HepG2 (cell line): ENCODE measurements around the gene HEPHL1. TPM values are rescaled to one million over a fixed set of nuclear protein-coding genes. Genes with fewer than 3 reads are reported as not detected.

ENCODE experiments used
- ATF4 ChIP-seq, 2 experiments: fragments of 450-650 bp in 1 of 2; sonication (generic) in 1 of 2; formaldehyde crosslinking; IDR thresholded peaks; 2 replicates each; pipeline versions ENCODE4 v1.5.0 to v1.8.0; 2020 to 2022; ENCODE audit warnings: mild to moderate bottlenecking in 1 of 2, missing genetic modification reagents in 1 of 2
- CREBL2 ChIP-seq: sonication (generic); formaldehyde crosslinking; IDR thresholded peaks from 2 replicates; pipeline ENCODE4 v1.8.1; 2023; ENCODE audit warnings: missing genetic modification reagents, mild to moderate bottlenecking, borderline replicate concordance
- FOXP1 ChIP-seq, 2 experiments: fragments of 450-650 bp in 1 of 2; IDR thresholded peaks; 2 replicates each; pipeline ENCODE4 v1.6.1; 2017 to 2018; ENCODE audit warnings: antibody characterized with exemption in 1 of 2
- IKZF1 ChIP-seq: fragments of 450-650 bp; IDR thresholded peaks from 2 replicates; pipeline ENCODE4 v1.7.1; 2016
- KAT7 ChIP-seq: IDR thresholded peaks from 2 replicates; pipeline ENCODE4 v1.6.1; 2018; ENCODE audit warnings: borderline replicate concordance, missing compliant biosample characterization
- KDM2A ChIP-seq: sonication (generic); formaldehyde crosslinking; IDR thresholded peaks from 2 replicates; pipeline ENCODE4 v1.4.0; 2020; ENCODE audit warnings: low read depth, missing genetic modification reagents, borderline replicate concordance
- KMT2B ChIP-seq: IDR thresholded peaks from 2 replicates; pipeline ENCODE4 v1.6.1; 2016; ENCODE audit warnings: missing genetic modification reagents, missing compliant biosample characterization
- PCBP2 ChIP-seq: fragments of 200-400 bp; formaldehyde crosslinking; optimal IDR thresholded peaks from 2 replicates; pipeline ENCODE3; 2018; ENCODE audit warnings: low read length, low read depth; ENCODE audit not compliant: poor library complexity, severe bottlenecking
- TGIF2 ChIP-seq: IDR thresholded peaks from 2 replicates; pipeline ENCODE4 v1.6.1; 2016; ENCODE audit warnings: control low read depth, missing compliant biosample characterization
- ZBTB40 ChIP-seq, 2 experiments: fragments of 450-650 bp in 1 of 2; sonication (generic) in 1 of 2; formaldehyde crosslinking in 1 of 2; IDR thresholded peaks; 2 replicates each; pipeline versions ENCODE4 v1.6.1 to v1.8.0; 2016 to 2022; ENCODE audit warnings: antibody characterized with exemption in 1 of 2, mild to moderate bottlenecking in 1 of 2, missing genetic modification reagents in 1 of 2
- ZNF432 ChIP-seq: sonication (generic); formaldehyde crosslinking; IDR thresholded peaks from 2 replicates; pipeline ENCODE4 v1.5.0; 2020; ENCODE audit warnings: missing genetic modification reagents, mild to moderate bottlenecking, borderline replicate concordance
- ZNF441 ChIP-seq: sonication (generic); formaldehyde crosslinking; IDR thresholded peaks from 2 replicates; pipeline ENCODE4 v1.7.0; 2021; ENCODE audit warnings: missing genetic modification reagents, borderline replicate concordance
- ZNF557 ChIP-seq: sonication (generic); formaldehyde crosslinking; IDR thresholded peaks from 2 replicates; pipeline ENCODE4 v1.4.0; 2020; ENCODE audit warnings: missing genetic modification reagents
- ZNF710 ChIP-seq: sonication (generic); formaldehyde crosslinking; IDR thresholded peaks from 2 replicates; pipeline ENCODE4 v1.5.0; 2020; ENCODE audit warnings: mild to moderate bottlenecking, missing genetic modification reagents, borderline replicate concordance
- ZNF782 ChIP-seq: sonication (generic); formaldehyde crosslinking; IDR thresholded peaks from 2 replicates; pipeline ENCODE4 v1.4.0; 2020; ENCODE audit warnings: missing genetic modification reagents, mild to moderate bottlenecking, borderline replicate concordance
- ZNF788 ChIP-seq: sonication (generic); formaldehyde crosslinking; IDR thresholded peaks from 2 replicates; pipeline ENCODE4 v1.5.0; 2020; ENCODE audit warnings: mild to moderate bottlenecking, missing genetic modification reagents, borderline replicate concordance
- polyA plus RNA-seq, 8 experiments: library from polyadenylated mRNA; depleted of rRNA in 3 of 8; stranded (reverse) in 7 of 8; unstranded in 1 of 8; fragments of >200 nt; fragmentation: Illumina TruSeq in 4 of 8; extraction: Trizol in 4 of 8; gene quantifications; 2 replicates each; pipeline versions ENCODE4 v1.2.1 to v1.2.3, GENCODE V29; 2011 to 2016; ENCODE audit warnings: low read depth in 4 of 8, missing spikeins in 1 of 8, mixed read lengths in 1 of 8; ENCODE audit not compliant: insufficient read depth in 1 of 8
- total RNA-seq, 5 experiments: library from RNA; depleted of rRNA; stranded (reverse); fragments of >200 nt; fragmentation: Illumina TruSeq; extraction: Trizol; gene quantifications; 2 replicates each; pipeline ENCODE4 v1.2.3, GENCODE V29; 2016; ENCODE audit warnings: low read depth in 1 of 5

The HEPHL1 gene
- total and polyA plus RNA-seq, 2 of the 13 experiments (the other 11 are each of a cell fraction or from before 2014, with no cell fraction given) = 0.04 to 0.05 TPM

- no peak for TF ChIP-seq KAT7 (CRISPR knock-in tag)
- TF ChIP-seq TGIF2 (CRISPR knock-in tag) = no peak
- TF ChIP-seq ZNF788 = no peak; the same call in 1 of the 2 replicates
- no peak for TF ChIP-seq ZBTB40 (IDR thresholded peaks at IDR 0.05)
- no peak for TF ChIP-seq ZBTB40 (CRISPR knock-in tag; IDR thresholded peaks at IDR 0.05)
- TF ChIP-seq ZNF441 (CRISPR knock-in tag) = peak; percentile 36; the same call in 1 of the 2 replicates
- TF ChIP-seq KDM2A (CRISPR knock-in tag) = peak; percentile 76; the same call in 1 of the 2 replicates
- TF ChIP-seq ZNF557 = 0 out of 2 replicates have a peak, but pooled peaks have one; percentile 25
- 0 out of 2 replicates have a peak, but pooled peaks have one; percentile 37 for TF ChIP-seq ZNF710
- TF ChIP-seq IKZF1 = no peak
- TF ChIP-seq FOXP1 (IDR thresholded peaks at IDR 0.05) = no peak
- peak; percentile 27; the same call in 1 of the 2 replicates for TF ChIP-seq FOXP1 (CRISPR knock-in tag; IDR thresholded peaks at IDR 0.05)
- no peak for TF ChIP-seq CREBL2 (CRISPR knock-in tag)
- TF ChIP-seq ZNF432 (CRISPR knock-in tag) = no peak
- TF ChIP-seq KMT2B (CRISPR knock-in tag) = peak; percentile 75
- no peak; the same call in 1 of the 2 replicates for TF ChIP-seq ZNF782 (CRISPR knock-in tag)
- no peak for TF ChIP-seq ATF4 (CRISPR knock-in tag; IDR thresholded peaks at IDR 0.05)
- no peak for TF ChIP-seq PCBP2
These were observed 107.8 kb downstream of the HEPHL1 start, which contains the start of gene PANX1 (continued) for GRCh38 chr11:94128746-94129511.
